ENCODE measurements around the gene ZBTB40. TPM values are rescaled to one million over a fixed set of nuclear protein-coding genes. Genes with fewer than 3 reads are reported as not detected.

ZBTB40 gene
- total RNA-seq, 1 experiment from 2014 or later = 16.3 TPM

- no peak overlapping the region for H3K27ac ChIP-seq (ENCODE audit: insufficient read length, low read depth, low read length)
- H2AK5ac ChIP-seq (ENCODE audit: insufficient read length, low read length) = no peak overlapping the region
- no peak overlapping the region for H4K5ac ChIP-seq (ENCODE audit: insufficient read length, low read depth, low read length)
- no peak overlapping the region for H2BK15ac ChIP-seq (ENCODE audit: low read depth, low read length)
- no peak overlapping the region for H2AFZ ChIP-seq (ENCODE audit: low read length)
- no CpG with 5 or more reads among the region's 2 CpGs for WGBS (ENCODE audit: extremely low coverage, insufficient read length, low lambda C conversion rate)
- H3K79me1 ChIP-seq (ENCODE audit: insufficient read depth, low read depth, low read length, poor library complexity, severe bottlenecking) = no peaks in the 10 kb centered on the region
- peak; percentile 89 for DNase-seq
- H3K36me3 Mint-ChIP-seq (ENCODE audit: insufficient read depth in 1 of 3, low read depth in 3 of 3) = peaks cover 1 to 9% (median 4%) of the 10 kb centered on the region in 3 experiments; a peak in 2 of 7 replicates
- H3K14ac ChIP-seq (ENCODE audit: insufficient read depth, low read length) = no peak overlapping the region
- H3K9me3 Mint-ChIP-seq = no peaks in the 10 kb centered on the region
- H3K4me2 ChIP-seq (ENCODE audit: insufficient read depth, insufficient read length, low read length) = no peak overlapping the region
- H3K79me2 ChIP-seq (ENCODE audit: insufficient read depth, low read length) = no peaks in the 10 kb centered on the region
- H4K20me1 ChIP-seq (ENCODE audit: control insufficient read depth, insufficient read depth, insufficient read length) = no peaks in the 10 kb centered on the region
- no peaks in the 10 kb centered on the region for H3K27me3 ChIP-seq (ENCODE audit: insufficient read depth, low read length)
- no peak overlapping the region for H3K23ac ChIP-seq (ENCODE audit: insufficient read length, low read depth, low read length)
- H4K8ac ChIP-seq (replicated peaks; ENCODE audit: insufficient read length, low read depth, low read length) = no peak overlapping the region
- H3K9ac ChIP-seq (ENCODE audit: extremely low read depth, insufficient read length, low read length) = no peak overlapping the region
- H2BK12ac ChIP-seq (ENCODE audit: insufficient read length, low read depth, low read length) = no peak overlapping the region
- H3K56ac ChIP-seq (ENCODE audit: insufficient read length, low read depth, low read length) = no peak overlapping the region
- no peak for TF ChIP-seq CTCF (conservative IDR thresholded peaks at IDR 0.05)
- no peak overlapping the region for H3K18ac ChIP-seq (ENCODE audit: insufficient read length, low read depth, low read length)
- no peak overlapping the region for H3T11ph ChIP-seq (ENCODE audit: low read length)
- H3K9me3 ChIP-seq (ENCODE audit: control insufficient read depth, low read depth, low read length) = no peaks in the 10 kb centered on the region
- H3K4me1 Mint-ChIP-seq = peaks cover 7 to 14% of the 10 kb centered on the region in 2 experiments; a peak in 3 of 4 replicates
- no peak overlapping the region for H2BK120ac ChIP-seq (ENCODE audit: low read depth, low read length, poor library complexity, severe bottlenecking)
- no peak overlapping the region for H3K27ac Mint-ChIP-seq
- no peaks in the 10 kb centered on the region for H3K27me3 Mint-ChIP-seq (ENCODE audit: low read depth)
- no peak overlapping the region for H3K4ac ChIP-seq (ENCODE audit: low read depth, low read length)
- no peak overlapping the region for H2BK20ac ChIP-seq (ENCODE audit: low read depth, low read length, poor library complexity, severe bottlenecking)
- no peak overlapping the region for H3K4me3 Mint-ChIP-seq
- H4K91ac ChIP-seq (ENCODE audit: insufficient read length, low read depth, low read length) = no peak overlapping the region
- H2BK5ac ChIP-seq (ENCODE audit: insufficient read length, low read length) = no peak overlapping the region
- no peaks in the 10 kb centered on the region for H3K23me2 ChIP-seq (ENCODE audit: insufficient read length, low read depth, low read length, poor library complexity, severe bottlenecking)
- peaks cover 9% of the 10 kb centered on the region; the same call in 1 of the 2 replicates for H3K4me1 ChIP-seq (ENCODE audit: insufficient read depth, low read length)
Measured at GRCh38 chr1:22490309-22490708, 38.7 kb downstream of the ZBTB40 start.
